DOHH2 (cell line): ENCODE results near the gene IGF1R.

Source experiments
- H3F3A ChIP-seq: fragments of 200-600 bp; sonication (generic), shearing (Covaris generic); 2 replicates; pipeline ENCODE4 v1.6.0; 2016; ENCODE audit warnings: antibody characterized with exemption, mild to moderate bottlenecking; ENCODE audit not compliant: control insufficient read depth, insufficient read depth
- H3K27ac ChIP-seq: fragments of 200-600 bp; sonication (generic); 2 replicates; pipeline ENCODE4 v1.5.1; 2014; ENCODE audit warnings: low read depth, mild to moderate bottlenecking, low read length, moderate library complexity
- H3K27me3 ChIP-seq: fragments of 200-600 bp; sonication (generic); 2 replicates; pipeline ENCODE4 v1.6.1; 2014; ENCODE audit warnings: mild to moderate bottlenecking, low read length, mixed read lengths; ENCODE audit not compliant: control insufficient read depth
- H3K36me3 ChIP-seq: fragments of 200-600 bp; sonication (generic); 2 replicates; pipeline ENCODE4 v1.6.1; 2014; ENCODE audit warnings: mild to moderate bottlenecking, low read length, moderate library complexity, mixed read lengths; ENCODE audit not compliant: control insufficient read depth
- H3K4me1 ChIP-seq: fragments of 200-600 bp; sonication (generic); 2 replicates; pipeline ENCODE4 v1.6.1; 2014; ENCODE audit warnings: mild to moderate bottlenecking, low read length, mixed read lengths; ENCODE audit not compliant: control insufficient read depth
- H3K4me2 ChIP-seq: fragments of 200-600 bp; sonication (generic); 2 replicates; pipeline ENCODE4 v1.6.0; 2014; ENCODE audit warnings: mild to moderate bottlenecking, low read length, moderate library complexity
- H3K4me3 ChIP-seq: fragments of 200-600 bp; sonication (generic); 2 replicates; pipeline ENCODE4 v1.5.1; 2014; ENCODE audit warnings: mild to moderate bottlenecking, low read length, mixed read lengths
- H3K79me2 ChIP-seq: fragments of 200-600 bp; sonication (generic); 2 replicates; pipeline ENCODE4 v1.6.1; 2014; ENCODE audit warnings: mild to moderate bottlenecking, low read length, mixed read lengths; ENCODE audit not compliant: control insufficient read depth
- H3K9me2 ChIP-seq: fragments of 200-600 bp; sonication (generic); replicated peaks from 2 replicates; pipeline ENCODE4 v1.6.1; 2014; ENCODE audit warnings: mild to moderate bottlenecking, low read length, mixed read lengths; ENCODE audit not compliant: control insufficient read depth
- H3K9me3 ChIP-seq: fragments of 200-600 bp; sonication (generic); 2 replicates; pipeline ENCODE4 v1.6.1; 2014; ENCODE audit warnings: antibody characterized with exemption, low read length, mixed read lengths; ENCODE audit not compliant: control insufficient read depth, insufficient read depth
- H4K20me1 ChIP-seq: fragments of 200-600 bp; sonication (generic); 2 replicates; pipeline ENCODE4 v1.6.0; 2014; ENCODE audit warnings: low read depth, mild to moderate bottlenecking, antibody characterized with exemption, low read length, moderate library complexity; ENCODE audit not compliant: control insufficient read depth, insufficient read depth
- EZH2phosphoT487 ChIP-seq: fragments of 200-600 bp; sonication (generic); IDR thresholded peaks from 2 replicates; pipeline ENCODE4 v1.6.1; 2017; ENCODE audit warnings: borderline replicate concordance, mild to moderate bottlenecking, antibody characterized with exemption, low read length, moderate library complexity, mixed read lengths
- TF ChIP-seq, protein P1 (sequence below): fragments of 200-600 bp; sonication (generic); IDR thresholded peaks from one replicate; pipeline ENCODE4 v1.5.1; 2014; ENCODE audit warnings: antibody characterized with exemption, mild to moderate bottlenecking, low read depth, low read length; ENCODE audit not compliant: poor library complexity, severe bottlenecking

IGF1R gene

DNA sequence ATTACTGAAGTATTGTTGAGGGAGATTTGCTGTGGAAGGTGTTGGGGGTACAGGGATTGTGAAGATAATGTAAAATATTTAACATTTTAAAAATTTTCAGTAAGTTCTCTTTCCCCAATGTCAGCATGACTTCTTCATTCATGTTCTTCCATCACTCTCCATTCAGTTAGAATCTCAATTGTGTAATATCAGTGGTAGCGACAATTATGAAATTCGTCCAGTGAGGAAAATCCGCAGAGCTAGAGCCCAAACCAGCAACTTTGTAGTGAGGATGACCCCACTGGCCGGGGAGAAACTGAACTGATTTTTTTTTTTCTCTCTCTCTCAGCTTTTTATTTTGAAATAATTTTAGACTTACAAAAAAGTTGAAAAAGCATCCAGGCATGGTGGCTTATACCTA lies 187.5 kb downstream of the IGF1R start:
- Histone ChIP-seq H3K9me2 (no peaks in the 10 kb centered on the region), H3K36me3 (no peaks in the 10 kb centered on the region), H3K9me3 (peaks cover 6% of the 10 kb centered on the region), H3K4me1 (no peaks in the 10 kb centered on the region), H3F3A (no peaks in the 10 kb centered on the region), H3K4me2 (no peak overlapping the region), H4K20me1 (no peaks in the 10 kb centered on the region), H3K4me3 (no peak overlapping the region), H3K27ac (no peak overlapping the region), H3K27me3 (no peaks in the 10 kb centered on the region), H3K79me2 (no peaks in the 10 kb centered on the region)
- TF ChIP-seq EZH2phosphoT487, result no peak
- TF ChIP-seq, protein P1, sequence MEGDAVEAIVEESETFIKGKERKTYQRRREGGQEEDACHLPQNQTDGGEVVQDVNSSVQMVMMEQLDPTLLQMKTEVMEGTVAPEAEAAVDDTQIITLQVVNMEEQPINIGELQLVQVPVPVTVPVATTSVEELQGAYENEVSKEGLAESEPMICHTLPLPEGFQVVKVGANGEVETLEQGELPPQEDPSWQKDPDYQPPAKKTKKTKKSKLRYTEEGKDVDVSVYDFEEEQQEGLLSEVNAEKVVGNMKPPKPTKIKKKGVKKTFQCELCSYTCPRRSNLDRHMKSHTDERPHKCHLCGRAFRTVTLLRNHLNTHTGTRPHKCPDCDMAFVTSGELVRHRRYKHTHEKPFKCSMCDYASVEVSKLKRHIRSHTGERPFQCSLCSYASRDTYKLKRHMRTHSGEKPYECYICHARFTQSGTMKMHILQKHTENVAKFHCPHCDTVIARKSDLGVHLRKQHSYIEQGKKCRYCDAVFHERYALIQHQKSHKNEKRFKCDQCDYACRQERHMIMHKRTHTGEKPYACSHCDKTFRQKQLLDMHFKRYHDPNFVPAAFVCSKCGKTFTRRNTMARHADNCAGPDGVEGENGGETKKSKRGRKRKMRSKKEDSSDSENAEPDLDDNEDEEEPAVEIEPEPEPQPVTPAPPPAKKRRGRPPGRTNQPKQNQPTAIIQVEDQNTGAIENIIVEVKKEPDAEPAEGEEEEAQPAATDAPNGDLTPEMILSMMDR, result no peak

- H4K20me1 ChIP-seq, result no peaks in the 10 kb centered on the region
- no peaks in the 10 kb centered on the region for H3F3A ChIP-seq
- H3K4me1 ChIP-seq, result no peaks in the 10 kb centered on the region
- no peaks in the 10 kb centered on the region for H3K79me2 ChIP-seq
- no peak overlapping the region for H3K4me3 ChIP-seq
- H3K9me3 ChIP-seq, result no peaks in the 10 kb centered on the region
- TF ChIP-seq, protein P1, result no peak
- no peak for TF ChIP-seq EZH2phosphoT487
- H3K36me3 ChIP-seq, result no peaks in the 10 kb centered on the region
- H3K27me3 ChIP-seq, result no peaks in the 10 kb centered on the region
- no peak overlapping the region for H3K27ac ChIP-seq
- no peak overlapping the region for H3K4me2 ChIP-seq
- no peaks in the 10 kb centered on the region for H3K9me2 ChIP-seq
Observed at GRCh38 chr15:98838387-98839259, 190.3 kb downstream of the IGF1R start.

GRCh38 chr15:98840053-98840452 lies 191.7 kb downstream of the IGF1R start:
- Histone ChIP-seq H3K27ac (no peak overlapping the region), H3K9me2 (no peaks in the 10 kb centered on the region), H3K9me3 (no peaks in the 10 kb centered on the region), H3K4me1 (peaks cover 3% of the 10 kb centered on the region; the same call in 1 of the 2 replicates), H3K4me3 (no peak overlapping the region), H3K4me2 (no peak overlapping the region), H3K27me3 (no peaks in the 10 kb centered on the region), H3F3A (no peaks in the 10 kb centered on the region), H4K20me1 (no peaks in the 10 kb centered on the region), H3K36me3 (no peaks in the 10 kb centered on the region), H3K79me2 (no peaks in the 10 kb centered on the region)
- no peak for TF ChIP-seq EZH2phosphoT487
- TF ChIP-seq, protein P1, result no peak
